ENCODE data around the gene FOXO3. TPM values are rescaled to one million over a fixed set of nuclear protein-coding genes. Genes with fewer than 3 reads are reported as not detected.

FOXO3 gene
- total RNA-seq, 1 donor from 2014 or later = 60.1 TPM

- ATAC-seq (no peak), DNase-seq (no peak)
- intact Hi-C loops (cut with DNase I) = no loop called here
- H3K4me3 ChIP-seq = peak overlapping the region; percentile 79
- TF ChIP-seq CTCF (IDR thresholded peaks at IDR 0.05) = no peak
- H3K27me3 ChIP-seq (ENCODE audit: low read depth) = no peaks in the 10 kb centered on the region
- peaks cover 23% of the 10 kb centered on the region for H3K4me1 ChIP-seq
- H3K36me3 ChIP-seq = no peaks in the 10 kb centered on the region
- peak overlapping the region; percentile 100 for H3K27ac ChIP-seq
- no peaks in the 10 kb centered on the region for H3K9me3 ChIP-seq
Measured at GRCh38 chr6:108556866-108557493, 3.7 kb upstream of the FOXO3 start.

GRCh38 chr6:108557494-108558371 lies 3.0 kb upstream of the FOXO3 start:
- Histone ChIP-seq H3K4me3 (peak overlapping the region; percentile 79), H3K36me3 (no peaks in the 10 kb centered on the region), H3K27me3 (ENCODE audit: low read depth) (no peaks in the 10 kb centered on the region), H3K27ac (peak overlapping the region; percentile 100), H3K4me1 (peaks cover 23% of the 10 kb centered on the region), H3K9me3 (no peaks in the 10 kb centered on the region)
- ATAC-seq (peak; percentile 55 to 62), DNase-seq (peak; percentile 88)
- intact Hi-C loops (cut with DNase I) = no loop called here
- peak; percentile 13 for TF ChIP-seq CTCF (IDR thresholded peaks at IDR 0.05)

GRCh38 chr6:108558372-108559096 lies 2.2 kb upstream of the FOXO3 start:
- Histone ChIP-seq H3K27ac (peak overlapping the region; percentile 100), H3K4me3 (peak overlapping the region; percentile 79), H3K9me3 (no peaks in the 10 kb centered on the region), H3K27me3 (ENCODE audit: low read depth) (no peaks in the 10 kb centered on the region), H3K4me1 (peaks cover 31% of the 10 kb centered on the region), H3K36me3 (no peaks in the 10 kb centered on the region)
- ATAC-seq (peak; percentile 77 to 83), DNase-seq (peak; percentile 99)
- no peak for TF ChIP-seq CTCF (IDR thresholded peaks at IDR 0.05)
- intact Hi-C loops (cut with DNase I) = no loop called here

- Histone ChIP-seq H3K27me3 (ENCODE audit: low read depth) (no peaks in the 10 kb centered on the region), H3K4me1 (peaks cover 39% of the 10 kb centered on the region), H3K36me3 (no peaks in the 10 kb centered on the region), H3K4me3 (peak overlapping the region; percentile 79), H3K9me3 (no peaks in the 10 kb centered on the region), H3K27ac (peak overlapping the region; percentile 100)
- ATAC-seq (peak; percentile 72 to 82), DNase-seq (peak; percentile 94)
- no peak for TF ChIP-seq CTCF (IDR thresholded peaks at IDR 0.05)
- intact Hi-C loops (cut with DNase I) = no loop called here
Measured at GRCh38 chr6:108559097-108559883, 1.4 kb upstream of the FOXO3 start.

Data from lower lobe of right lung (tissue), 2 donors.